Muscle of leg (tissue), 11 donors: ENCODE results near the gene NCDN. TPM values are rescaled to one million over a fixed set of nuclear protein-coding genes. Genes with fewer than 3 reads are reported as not detected.
A peak's percentile ranks its signal among the peaks of the same experiment; 100 is the strongest.

ENCODE experiments used
- DNase-seq: peaks from one replicate; pipeline ENCODE4 v3.0.0; 2013
- H3K27ac ChIP-seq: one replicate; pipeline ENCODE4 v1.5.1; 2013; ENCODE audit warnings: mild to moderate bottlenecking, low read length, control low read depth
- H3K27me3 ChIP-seq: one replicate; pipeline ENCODE4 v1.6.1; 2013; ENCODE audit warnings: low read length; ENCODE audit not compliant: control insufficient read depth, insufficient read depth
- H3K36me3 ChIP-seq: one replicate; pipeline ENCODE4 v1.6.1; 2013; ENCODE audit warnings: low read length; ENCODE audit not compliant: control insufficient read depth, insufficient read depth
- H3K4me1 ChIP-seq: one replicate; pipeline ENCODE4 v1.6.1; 2013; ENCODE audit warnings: low read length; ENCODE audit not compliant: control insufficient read depth, insufficient read depth
- H3K4me3 ChIP-seq: one replicate; pipeline ENCODE4 v1.5.1; 2013; ENCODE audit warnings: low read length, control low read depth
- H3K9me3 ChIP-seq: replicated peaks from 2 replicates; pipeline ENCODE4 v1.6.1; 2013; ENCODE audit warnings: low read depth, low read length; ENCODE audit not compliant: control insufficient read depth
- whole genome bisulfite sequencing: methylation state at CpG from one replicate; pipeline ENCODE4 v1.1.5; 2013; ENCODE audit warnings: missing lambda C conversion rate; ENCODE audit not compliant: insufficient coverage; 5-methylcytosine and 5-hydroxymethylcytosine counted together
- polyA plus RNA-seq, 8 donors: library from polyadenylated mRNA; unstranded; fragments of 120-200 nt; gene quantifications; one replicate each; pipeline versions ENCODE4 v1.2.1 to v1.2.3, GENCODE V29; 2013; ENCODE audit warnings: inconsistent platforms in 1 of 8, low replicate concordance in 1 of 8; ENCODE audit not compliant: insufficient read length in 8 of 8, insufficient read depth in 1 of 8
- total RNA-seq: library from RNA; stranded (reverse); fragments of 120-200 nt; gene quantifications from one replicate; pipeline ENCODE4 v1.2.4, GENCODE V29; 2013

Gene NCDN
- total and polyA plus RNA-seq, 9 donors = 9.9 to 20.0 (median 15.8) TPM

- H3K4me1 ChIP-seq = peaks cover 43% of the 10 kb centered on the region
- H3K9me3 ChIP-seq = no peaks in the 10 kb centered on the region
- H3K27me3 ChIP-seq = no peaks in the 10 kb centered on the region
- DNase-seq = peak; percentile 56
- H3K36me3 ChIP-seq = peaks cover 34% of the 10 kb centered on the region
- no peak overlapping the region for H3K27ac ChIP-seq
- WGBS = 68% methylated on average over 44 of the region's 44 CpGs
- no peak overlapping the region for H3K4me3 ChIP-seq
Observed at GRCh38 chr1:35560256-35561225, 2.9 kb downstream of the NCDN start.

- H3K9me3 ChIP-seq = no peaks in the 10 kb centered on the region
- no peak overlapping the region for H3K4me3 ChIP-seq
- peaks cover 34% of the 10 kb centered on the region for H3K36me3 ChIP-seq
- no peaks in the 10 kb centered on the region for H3K27me3 ChIP-seq
- no peak overlapping the region for H3K27ac ChIP-seq
- DNase-seq = no peak
- WGBS = 63% methylated on average over 10 of the region's 11 CpGs
- H3K4me1 ChIP-seq = peaks cover 43% of the 10 kb centered on the region
Observed at GRCh38 chr1:35561297-35561971, 3.8 kb downstream of the NCDN start.

DNA sequence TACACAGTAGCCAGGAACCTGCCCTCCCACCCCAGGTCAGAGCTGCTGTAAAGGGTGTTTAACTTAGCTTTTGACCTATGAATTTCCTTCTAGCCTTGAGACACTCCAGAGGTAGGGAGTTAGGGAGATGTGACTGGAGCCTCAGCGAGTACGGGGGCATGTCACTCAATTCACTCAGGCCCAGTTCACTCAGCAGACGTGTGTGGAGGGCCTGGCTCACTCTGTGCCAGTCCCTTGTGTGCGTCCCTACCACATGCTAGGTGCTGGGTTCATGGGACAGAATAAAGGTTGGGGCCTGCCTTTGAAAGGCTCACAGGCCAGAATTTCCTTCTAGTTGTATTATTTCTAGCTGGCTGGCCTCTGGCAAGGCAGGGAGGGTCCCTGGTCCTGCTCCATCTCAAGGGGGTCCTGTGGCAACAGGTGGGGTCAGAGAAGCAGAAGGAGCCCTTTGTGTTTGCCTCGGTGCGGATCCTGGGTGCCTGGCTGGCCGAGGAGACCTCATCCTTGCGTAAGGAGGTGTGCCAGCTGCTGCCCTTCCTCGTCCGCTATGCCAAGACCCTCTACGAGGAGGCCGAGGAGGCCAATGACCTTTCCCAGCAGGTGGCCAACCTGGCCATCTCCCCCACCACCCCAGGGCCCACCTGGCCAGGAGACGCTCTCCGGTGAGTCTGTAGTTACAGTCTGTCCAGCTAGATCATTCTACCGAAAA, 4.5 kb downstream of the NCDN start:
- WGBS = 82% methylated on average over 13 of the region's 15 CpGs
- no peaks in the 10 kb centered on the region for H3K27me3 ChIP-seq
- peaks cover 35% of the 10 kb centered on the region for H3K36me3 ChIP-seq
- DNase-seq = no peak
- peaks cover 45% of the 10 kb centered on the region for H3K4me1 ChIP-seq
- H3K9me3 ChIP-seq = no peaks in the 10 kb centered on the region
- H3K4me3 ChIP-seq = no peak overlapping the region
- H3K27ac ChIP-seq = no peak overlapping the region

- no peaks in the 10 kb centered on the region for H3K9me3 ChIP-seq
Observed at GRCh38 chr1:35563166-35563565, 5.6 kb downstream of the NCDN start.

DNA sequence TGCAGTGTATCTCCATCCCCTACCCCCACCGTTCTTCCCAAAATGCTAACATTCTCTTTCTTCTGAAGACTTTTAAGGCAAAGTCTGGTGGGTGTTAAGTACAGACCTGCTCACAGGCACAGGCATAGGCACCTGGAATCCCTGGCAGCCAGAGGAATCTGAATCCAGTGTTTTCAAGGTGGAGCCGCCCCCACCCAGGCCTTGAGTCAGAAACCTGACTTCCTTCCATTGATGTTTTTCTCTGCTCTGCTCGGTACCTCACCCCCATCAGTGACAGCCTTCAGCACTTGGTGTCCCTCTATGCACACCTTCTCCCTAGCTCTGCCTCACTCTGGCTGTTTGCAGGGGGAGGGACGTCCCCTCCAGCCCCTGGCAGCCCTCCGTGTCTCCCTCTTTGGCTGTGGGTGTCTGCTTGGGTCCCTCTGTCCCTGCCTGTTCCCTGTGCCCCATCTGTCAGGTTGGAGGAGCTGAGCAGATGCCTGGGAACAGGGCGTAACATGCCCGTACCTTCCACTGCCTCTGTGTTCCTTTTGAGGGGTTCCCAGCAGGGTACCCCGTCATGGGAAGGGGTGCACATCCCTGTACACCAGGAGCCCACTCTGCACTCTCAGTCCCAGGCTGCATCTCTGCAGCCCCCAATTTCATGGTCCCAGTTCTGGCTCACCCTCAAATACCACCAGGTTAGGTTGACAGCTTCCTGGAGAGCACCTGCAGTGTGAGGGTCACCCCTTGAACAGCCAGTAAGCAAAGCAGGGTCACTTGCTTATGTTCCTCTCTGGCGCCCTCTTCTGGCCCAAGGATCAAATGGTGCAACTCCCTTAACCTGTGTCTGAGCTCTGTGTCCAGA, 6.7 kb downstream of the NCDN start:
- H3K4me1 ChIP-seq = peaks cover 38% of the 10 kb centered on the region
- WGBS = 93% methylated on average over 6 of the region's 9 CpGs
- H3K27ac ChIP-seq = no peak overlapping the region
- no peak overlapping the region for H3K4me3 ChIP-seq
- peak; percentile 81 for DNase-seq
- no peaks in the 10 kb centered on the region for H3K9me3 ChIP-seq
- no peaks in the 10 kb centered on the region for H3K27me3 ChIP-seq
- H3K36me3 ChIP-seq = peaks cover 37% of the 10 kb centered on the region

More at GRCh38 chr1:35563166-35563565, 5.6 kb downstream of the NCDN start:
- H3K4me3 ChIP-seq = no peak overlapping the region
- no peak for DNase-seq
- H3K4me1 ChIP-seq = peaks cover 48% of the 10 kb centered on the region
- 39% methylated on average over 5 of the region's 12 CpGs for WGBS
- H3K27ac ChIP-seq = no peak overlapping the region
- H3K27me3 ChIP-seq = no peaks in the 10 kb centered on the region
- H3K36me3 ChIP-seq = peaks cover 37% of the 10 kb centered on the region

- DNase-seq = no peak
- 86% methylated on average over 24 of the region's 28 CpGs for WGBS
- Histone ChIP-seq H3K27ac (no peak overlapping the region), H3K9me3 (no peaks in the 10 kb centered on the region), H3K27me3 (peaks cover 1% of the 10 kb centered on the region), H3K36me3 (peaks cover 37% of the 10 kb centered on the region), H3K4me1 (peaks cover 33% of the 10 kb centered on the region), H3K4me3 (no peak overlapping the region)
Observed at GRCh38 chr1:35564884-35565741, 7.5 kb downstream of the NCDN start.

DNA sequence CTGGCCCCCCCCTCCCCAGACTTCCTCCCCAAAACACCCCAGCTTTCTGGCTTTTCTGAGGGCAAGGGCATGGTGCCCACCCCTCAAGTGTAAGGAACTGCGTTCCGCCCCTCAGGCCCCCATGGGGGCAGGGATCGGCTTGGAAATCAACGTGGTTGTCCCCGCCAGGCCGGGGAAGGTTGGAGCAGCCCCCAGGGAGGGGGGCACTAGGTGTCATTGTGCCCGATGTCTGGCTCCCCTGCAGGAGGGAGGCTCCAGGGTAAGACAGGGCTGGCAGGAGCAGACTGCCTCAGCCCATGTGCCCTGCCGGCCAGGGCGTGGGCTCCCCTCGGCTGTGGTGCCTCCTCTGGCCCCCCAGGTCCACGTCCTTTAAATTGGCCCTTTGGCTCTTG, 8.1 kb downstream of the NCDN start:
- no peak overlapping the region for H3K27ac ChIP-seq
- H3K4me1 ChIP-seq = peaks cover 27% of the 10 kb centered on the region
- DNase-seq = no peak
- peaks cover 6% of the 10 kb centered on the region for H3K27me3 ChIP-seq
- peaks cover 34% of the 10 kb centered on the region for H3K36me3 ChIP-seq
- H3K4me3 ChIP-seq = no peak overlapping the region
- WGBS = 83% methylated on average over 10 of the region's 11 CpGs
- H3K9me3 ChIP-seq = no peaks in the 10 kb centered on the region

- Histone ChIP-seq H3K9me3 (no peaks in the 10 kb centered on the region), H3K36me3 (peaks cover 23% of the 10 kb centered on the region), H3K27ac (no peak overlapping the region), H3K4me1 (peaks cover 20% of the 10 kb centered on the region), H3K4me3 (no peak overlapping the region), H3K27me3 (peaks cover 30% of the 10 kb centered on the region)
- WGBS = 53% methylated on average over 9 of the region's 9 CpGs
- DNase-seq = no peak
Observed at GRCh38 chr1:35567947-35568558, 10.5 kb downstream of the NCDN start.
